GM21529 (cell line): ENCODE results near the gene BICD2.

ENCODE experiments used
- ATAC-seq: cut with Tn5 transposase; IDR thresholded peaks from one replicate; pipeline ENCODE4 v1.9.1; 2021; ENCODE audit not compliant: unreplicated experiment

BICD2 gene

DNA sequence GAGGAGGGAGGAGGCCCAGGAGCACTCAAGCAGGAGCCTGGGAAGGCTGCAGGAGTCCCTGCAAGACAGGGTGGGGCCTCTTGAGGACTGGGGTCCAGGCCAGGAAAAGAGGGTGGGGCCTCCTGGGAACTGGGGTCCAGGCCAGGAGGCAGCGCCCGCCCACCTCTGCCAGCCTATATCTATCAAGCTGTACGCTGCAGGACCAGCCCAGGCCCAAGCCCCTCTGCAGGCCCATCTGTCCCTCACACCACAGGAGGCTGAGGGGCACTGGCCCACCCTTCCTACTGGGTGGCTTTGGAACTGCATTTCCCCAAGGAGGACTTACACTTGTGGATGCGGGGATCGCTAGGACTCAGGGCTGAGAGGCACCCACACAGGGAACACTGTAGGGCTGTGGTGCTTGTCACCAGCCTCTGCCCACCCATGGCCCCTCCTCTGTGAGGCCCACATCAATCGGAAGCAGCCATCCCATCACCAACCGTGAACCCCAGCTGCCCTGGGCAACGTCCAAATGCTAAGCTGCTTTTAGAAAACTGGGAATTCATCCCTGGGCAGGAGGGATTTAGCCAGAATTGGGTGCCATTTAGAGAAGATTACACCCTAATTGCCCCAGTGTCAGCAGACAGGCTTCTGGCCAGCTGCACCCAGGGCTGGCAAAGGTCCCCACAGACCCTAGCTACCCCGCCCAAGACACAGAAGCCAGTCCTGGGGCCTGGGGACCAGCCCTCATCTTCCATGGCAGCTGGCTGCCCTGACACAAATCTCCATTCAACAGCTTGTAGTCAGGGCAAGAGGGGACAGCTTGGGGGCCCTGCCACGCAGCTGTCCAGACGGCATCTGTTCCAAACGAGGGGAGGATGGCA lies 15.3 kb downstream of the BICD2 start:
- no peak for ATAC-seq

DNA sequence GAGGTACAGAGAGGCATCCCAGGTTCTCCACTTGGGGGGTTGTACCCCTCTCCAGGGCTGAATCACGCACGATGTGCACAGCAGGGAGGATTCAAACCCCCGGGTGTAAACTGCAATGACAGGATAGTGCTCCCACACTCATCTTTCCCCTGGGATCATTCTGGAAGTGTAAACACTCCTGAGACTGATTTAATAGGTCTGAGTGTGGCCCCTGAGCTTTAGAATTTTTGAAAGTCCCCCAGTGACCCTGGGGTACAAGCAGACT lies 16.5 kb downstream of the BICD2 start:
- no peak for ATAC-seq

DNA sequence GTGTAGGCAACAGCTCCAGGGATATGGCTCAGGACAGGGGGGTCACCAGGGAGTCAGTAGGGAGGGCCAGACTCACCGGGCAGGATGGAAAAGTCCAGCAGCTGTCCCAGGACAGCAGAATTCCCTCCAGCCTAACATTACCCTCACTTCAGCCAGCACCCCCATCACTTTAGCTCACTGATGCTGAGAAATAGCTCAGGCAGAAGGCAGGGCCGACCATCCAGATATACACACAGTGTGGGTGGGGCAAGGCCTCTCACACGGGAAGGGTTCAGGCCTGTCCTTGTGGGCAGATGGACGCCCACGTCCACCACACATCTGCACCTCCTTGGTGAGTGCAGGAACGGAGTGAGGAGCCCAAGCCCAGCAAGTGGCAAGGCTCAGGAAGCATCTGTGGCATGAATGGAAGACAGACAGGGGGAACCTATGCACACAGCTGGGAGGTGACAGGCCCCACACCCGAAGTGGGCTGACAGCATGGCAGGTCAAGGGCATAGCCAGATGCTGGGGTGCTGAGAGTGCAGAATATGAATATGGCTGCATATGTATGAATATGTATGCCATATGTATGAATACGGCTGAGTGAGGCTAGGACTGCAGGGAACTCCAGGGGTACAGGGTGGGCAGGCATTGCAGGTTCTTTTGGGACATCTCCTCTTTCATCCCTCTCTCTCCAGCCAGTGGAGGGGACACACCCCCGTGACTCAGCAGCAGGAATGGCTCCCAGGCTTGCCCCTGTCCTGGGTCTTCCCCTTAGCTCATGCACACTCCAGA lies 17.0 kb downstream of the BICD2 start:
- ATAC-seq = no peak

DNA sequence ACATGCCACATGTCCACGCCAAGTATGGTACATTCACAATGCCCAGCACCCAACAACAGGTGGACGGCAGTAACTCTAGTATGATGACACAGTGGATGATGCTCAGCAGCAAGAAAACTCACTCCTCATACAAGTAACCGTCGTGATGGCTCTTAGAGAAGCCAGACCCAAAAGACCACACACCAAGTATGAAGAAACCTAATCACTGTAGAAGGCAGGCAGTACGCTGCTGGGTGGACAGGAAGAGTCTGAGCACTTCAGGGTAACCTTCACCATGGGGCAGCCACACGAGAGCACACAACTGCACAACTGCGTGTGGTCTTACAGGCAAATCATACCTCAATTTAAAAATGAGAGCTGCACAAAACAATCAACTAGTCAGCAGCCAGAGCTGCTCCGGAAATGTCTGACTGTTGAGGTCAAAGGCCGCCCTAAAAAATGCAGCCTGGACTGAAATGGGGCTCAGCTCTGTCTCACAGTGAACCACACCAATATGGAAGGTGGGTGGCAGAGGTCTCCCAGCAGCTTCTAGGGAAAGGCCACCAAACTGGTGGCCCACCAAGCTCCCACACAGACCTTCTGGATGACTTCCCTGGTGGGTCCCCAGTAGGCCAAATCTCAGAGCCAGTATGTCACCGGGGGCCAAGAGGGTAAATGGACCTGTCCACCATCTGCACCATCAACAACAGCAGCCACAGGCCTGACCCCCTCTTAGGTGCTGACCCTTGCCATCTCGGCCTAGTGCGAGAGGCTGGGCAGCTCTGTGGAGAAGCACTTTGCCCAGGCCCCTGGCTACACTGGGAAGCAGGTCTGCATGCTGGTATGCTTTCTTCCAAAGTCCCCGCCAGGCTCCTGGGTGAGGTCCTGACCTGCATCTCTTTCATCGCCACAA lies 17.8 kb downstream of the BICD2 start:
- ATAC-seq = no peak

DNA sequence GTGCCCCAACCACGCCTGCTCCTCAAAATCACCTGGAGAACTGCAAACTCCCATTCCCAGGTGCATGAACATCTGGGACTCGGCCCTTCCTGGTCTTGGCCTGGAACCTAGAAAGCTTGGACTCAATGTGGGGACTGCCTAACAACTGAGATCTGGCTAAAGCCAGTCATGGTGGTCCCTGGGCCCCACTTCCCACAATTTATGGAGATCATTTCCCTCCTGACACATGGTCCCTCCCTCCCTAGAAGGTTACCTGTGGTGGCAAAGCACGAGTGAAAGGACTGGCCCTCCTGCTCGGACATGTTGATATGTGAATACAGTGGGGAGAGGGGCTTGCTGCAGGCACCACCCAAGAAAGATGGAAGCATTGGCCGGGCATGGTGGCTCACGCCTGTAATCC lies 18.8 kb downstream of the BICD2 start:
- ATAC-seq = no peak

DNA sequence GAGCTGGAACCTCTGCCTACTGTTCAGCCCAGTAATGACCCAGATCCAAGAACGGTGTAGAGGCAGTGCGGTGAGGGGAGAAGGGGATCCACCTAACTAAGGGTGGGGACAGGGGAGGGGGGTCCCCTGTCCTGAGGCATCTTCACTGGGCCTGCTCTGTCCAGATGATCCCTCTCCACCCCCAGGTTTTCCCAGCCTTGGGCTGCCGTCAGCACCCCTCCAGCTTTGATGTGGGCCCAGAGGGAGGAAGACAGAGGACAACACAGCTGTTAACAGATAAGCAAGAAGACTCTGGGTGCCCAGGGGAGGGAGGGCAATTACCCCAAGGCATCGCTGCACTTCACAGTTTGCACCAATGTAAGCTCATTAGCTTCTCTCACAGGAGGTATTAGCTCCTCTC lies 19.3 kb downstream of the BICD2 start:
- no peak for ATAC-seq

DNA sequence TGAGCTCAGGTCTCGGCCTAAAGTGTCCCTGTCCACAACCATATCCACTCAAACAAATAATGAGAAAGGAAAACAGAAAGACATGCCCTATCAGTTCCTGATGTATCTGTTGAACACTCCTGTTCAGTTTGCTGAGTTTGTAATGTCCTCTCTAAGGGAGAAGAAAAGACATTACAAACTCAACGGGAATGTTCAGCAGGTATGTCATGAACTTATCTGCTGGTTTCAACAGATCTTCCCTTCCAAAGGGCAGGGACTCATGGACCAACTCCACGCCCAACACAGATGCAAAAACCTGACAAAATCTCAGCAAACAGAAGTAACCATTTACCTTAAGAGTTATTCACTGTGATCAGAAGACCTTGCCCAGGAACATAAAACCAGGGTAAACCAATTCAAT lies 23.7 kb downstream of the BICD2 start:
- no peak for ATAC-seq

DNA sequence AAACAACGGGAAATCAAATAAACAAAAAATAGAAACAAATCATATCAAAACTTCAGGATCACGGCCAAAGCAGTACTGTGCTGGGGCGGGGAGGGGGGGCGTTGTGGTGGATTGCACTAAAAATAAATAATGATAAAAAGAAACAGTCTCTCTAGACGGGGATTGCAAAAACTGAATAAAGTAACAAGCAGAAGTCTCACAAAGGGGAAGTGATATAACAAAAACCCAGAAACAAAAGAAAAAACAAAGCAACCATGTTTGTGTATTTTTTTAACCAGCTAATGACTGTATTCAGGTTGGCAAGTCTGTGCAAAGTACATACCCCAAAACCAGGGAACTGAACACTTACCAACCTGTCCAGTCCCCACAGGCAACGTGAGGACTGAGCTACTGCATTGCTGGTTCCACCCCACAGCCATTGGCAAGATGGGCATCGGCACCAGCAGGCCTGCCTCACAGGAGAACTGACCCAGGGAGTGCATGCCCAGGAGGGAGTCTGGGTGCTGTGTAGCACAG lies 24.1 kb downstream of the BICD2 start:
- no peak for ATAC-seq

DNA sequence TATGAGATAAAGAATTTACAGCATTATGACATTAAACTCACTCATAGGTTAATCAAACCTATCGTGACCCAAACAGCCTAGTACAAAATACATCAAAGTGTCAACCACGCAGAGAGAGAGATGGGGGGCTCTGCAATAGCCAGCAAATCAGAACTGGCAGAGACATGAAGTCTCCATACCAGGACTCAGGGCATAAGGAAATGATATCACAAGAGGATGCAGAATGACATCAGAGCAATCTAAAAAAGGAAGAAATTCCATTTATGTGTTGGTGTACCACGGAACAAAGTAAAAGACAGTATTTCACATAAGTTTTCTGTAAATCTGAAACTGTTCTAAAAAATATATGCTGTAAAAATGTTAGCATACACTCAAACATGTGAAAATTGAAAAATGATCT lies 24.6 kb downstream of the BICD2 start:
- no peak for ATAC-seq

DNA sequence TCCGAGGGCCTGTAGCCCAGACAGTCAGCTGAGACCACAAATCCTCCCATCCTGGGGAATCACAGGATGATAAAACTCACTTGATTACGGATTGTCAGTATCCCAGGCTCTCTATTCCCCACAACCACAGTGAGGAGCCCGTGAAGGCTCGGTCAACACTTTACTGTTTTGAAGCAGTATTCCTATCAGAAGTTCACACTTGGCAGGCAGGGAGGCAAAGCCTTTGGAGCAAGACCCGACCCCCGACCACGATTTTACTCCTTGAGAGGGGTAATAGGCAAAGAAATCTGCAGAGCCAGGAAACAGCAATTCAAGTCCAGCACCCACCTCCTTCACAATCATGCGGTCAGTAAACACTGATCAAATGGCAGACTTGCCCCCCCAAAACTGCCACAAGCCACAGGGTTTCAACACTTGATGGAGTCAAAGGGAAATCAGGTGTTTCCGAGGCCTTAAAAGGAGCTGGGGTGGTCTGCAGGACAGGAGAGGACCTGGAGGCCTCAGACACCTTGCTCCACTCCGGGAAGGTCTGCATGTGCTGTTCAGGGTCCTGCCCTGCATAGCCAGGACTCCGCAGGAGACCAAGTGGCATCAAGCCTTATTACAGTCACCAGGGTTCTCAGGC lies 25.2 kb downstream of the BICD2 start:
- ATAC-seq = no peak

DNA sequence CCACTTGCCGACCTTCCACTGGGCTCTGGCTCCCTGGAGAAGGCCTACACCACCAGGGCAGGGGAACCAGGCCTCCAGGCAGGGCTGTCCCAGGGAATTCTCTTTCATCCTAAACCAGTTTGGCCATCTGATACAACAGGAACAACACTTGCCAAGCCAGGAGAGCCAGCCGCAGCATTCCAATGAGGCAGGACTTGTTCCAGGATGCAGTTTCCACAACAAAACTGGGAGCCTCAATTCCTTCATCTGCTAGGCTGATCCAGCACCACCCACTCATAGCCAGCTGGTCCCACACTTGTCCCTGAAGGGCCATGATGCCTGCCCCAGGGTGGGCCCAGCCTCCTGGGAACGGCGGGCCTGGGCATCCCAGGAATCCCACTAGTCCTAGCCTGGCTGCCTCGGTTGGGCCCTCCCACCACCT lies 26.0 kb downstream of the BICD2 start:
- ATAC-seq = no peak

DNA sequence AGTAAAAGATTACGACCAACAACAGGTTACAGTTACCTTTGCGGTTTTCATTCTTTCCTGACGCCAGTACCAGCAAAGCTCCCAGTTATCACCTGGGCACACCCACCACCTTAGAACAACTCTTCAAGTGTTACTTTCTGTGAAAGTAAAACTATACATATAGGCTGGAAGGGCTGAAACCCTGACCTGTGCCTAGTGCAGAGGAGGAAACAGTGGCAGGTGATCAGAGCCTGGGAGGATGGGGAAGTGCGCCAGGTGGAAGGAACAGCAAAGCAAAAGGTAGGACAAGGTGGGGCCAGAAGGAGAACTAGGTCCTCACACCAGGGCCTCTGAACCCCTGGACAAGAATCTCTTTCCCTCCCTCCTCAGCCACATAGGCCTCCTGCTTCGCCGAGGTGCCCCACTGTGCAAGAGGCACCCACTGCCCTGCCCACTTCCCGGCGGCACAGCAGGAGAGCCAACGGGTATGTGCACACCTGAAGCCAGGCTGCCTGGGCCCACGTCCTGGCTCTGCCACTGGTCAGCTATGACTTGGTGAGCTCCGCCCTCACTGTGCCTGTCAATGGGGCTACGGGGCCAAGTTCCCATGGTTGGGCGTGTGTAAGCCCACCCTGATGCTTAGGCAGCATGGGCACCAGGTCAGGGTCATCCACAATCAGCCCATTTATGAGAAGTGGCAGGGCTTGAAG lies 26.9 kb downstream of the BICD2 start:
- ATAC-seq = no peak

DNA sequence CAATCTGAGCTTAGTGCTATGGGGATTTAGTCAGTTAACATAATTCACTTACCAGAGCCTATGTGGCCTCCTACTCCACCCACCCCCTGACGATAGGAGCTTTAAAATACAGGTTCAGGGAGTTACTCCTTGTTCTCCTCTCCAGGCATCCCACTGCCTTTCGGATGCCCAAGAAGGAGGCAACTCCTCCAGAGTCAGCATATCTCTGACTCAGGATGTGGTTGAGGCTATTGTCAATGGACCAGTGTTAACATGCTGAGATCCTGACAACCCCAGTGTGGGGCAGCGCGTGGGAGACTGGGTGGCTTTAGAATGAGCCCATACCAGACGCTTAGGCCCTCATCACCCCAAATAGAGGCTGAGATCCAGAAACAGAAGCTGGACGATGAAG lies 27.4 kb downstream of the BICD2 start:
- no peak for ATAC-seq

DNA sequence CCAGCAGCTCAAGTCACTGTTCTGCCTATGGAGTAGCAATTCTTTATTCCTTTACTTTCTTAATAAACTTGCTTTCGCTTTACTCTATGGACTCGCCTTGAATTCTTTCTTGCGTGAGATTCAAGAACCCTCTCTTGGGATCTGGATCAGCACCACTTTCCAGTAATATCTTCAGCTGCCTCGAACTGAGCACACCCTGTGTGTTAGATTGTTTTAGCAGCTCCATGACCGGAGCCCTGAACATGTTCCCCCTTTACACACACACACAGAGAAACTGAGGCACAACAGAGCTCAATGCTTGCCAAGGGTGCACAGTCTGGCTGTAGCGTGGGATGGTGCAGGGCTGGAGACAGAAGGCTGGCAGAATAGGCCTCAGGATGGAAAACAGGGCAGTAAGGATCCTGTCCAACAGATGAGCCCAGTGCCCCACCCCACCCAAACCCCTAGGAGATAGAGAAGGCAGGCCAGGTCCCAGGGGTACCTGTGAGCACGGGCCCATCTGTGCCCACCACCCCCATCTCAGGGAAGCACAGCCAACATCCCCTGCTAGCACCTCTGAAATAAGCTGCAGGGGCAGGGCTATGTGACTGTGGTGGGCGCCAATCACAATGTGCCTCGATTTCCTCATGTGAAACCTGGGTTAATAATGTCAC lies 27.9 kb downstream of the BICD2 start:
- no peak for ATAC-seq

DNA sequence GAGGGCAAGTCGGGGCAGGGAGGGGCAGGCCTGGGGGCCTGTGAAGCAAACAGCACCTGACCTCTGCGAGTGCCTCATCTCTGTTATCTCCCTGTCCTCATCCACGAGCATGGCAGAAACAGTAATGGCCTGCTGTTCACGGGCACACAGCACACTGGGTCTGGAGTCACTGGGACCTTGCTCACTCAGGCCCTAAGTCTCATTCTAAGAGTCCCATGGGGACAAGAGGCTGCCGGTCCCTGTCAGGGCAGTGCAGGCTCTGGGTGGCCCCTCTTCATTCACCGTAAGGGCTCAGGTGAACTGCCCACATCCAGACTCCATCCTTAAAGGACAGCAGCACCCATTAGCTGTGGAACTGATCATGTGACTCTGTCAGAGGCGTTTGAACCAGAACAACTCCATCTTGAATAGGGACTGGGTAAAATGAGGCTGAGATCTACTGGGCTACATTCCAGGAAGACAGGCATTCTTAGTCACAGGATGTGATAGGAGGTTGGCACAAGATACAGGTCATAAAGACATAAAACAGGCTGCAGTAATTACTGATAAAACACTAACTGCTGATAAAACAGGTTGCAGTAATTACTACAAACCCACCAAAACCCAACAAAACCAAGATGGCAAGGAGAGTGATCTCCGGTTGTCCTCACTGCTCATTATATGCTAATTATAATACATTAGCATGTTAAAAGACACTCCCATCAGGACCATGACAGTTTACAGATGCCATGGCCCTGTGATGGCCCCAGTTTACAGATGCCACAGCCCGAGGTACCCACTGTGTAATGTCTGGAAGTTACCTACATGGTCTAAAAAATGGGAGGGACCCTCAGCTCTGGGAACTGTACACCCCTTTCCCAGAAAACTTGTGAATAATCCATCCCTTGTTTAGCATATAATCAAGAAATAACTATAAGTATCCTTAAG lies 28.7 kb downstream of the BICD2 start:
- no peak for ATAC-seq

DNA sequence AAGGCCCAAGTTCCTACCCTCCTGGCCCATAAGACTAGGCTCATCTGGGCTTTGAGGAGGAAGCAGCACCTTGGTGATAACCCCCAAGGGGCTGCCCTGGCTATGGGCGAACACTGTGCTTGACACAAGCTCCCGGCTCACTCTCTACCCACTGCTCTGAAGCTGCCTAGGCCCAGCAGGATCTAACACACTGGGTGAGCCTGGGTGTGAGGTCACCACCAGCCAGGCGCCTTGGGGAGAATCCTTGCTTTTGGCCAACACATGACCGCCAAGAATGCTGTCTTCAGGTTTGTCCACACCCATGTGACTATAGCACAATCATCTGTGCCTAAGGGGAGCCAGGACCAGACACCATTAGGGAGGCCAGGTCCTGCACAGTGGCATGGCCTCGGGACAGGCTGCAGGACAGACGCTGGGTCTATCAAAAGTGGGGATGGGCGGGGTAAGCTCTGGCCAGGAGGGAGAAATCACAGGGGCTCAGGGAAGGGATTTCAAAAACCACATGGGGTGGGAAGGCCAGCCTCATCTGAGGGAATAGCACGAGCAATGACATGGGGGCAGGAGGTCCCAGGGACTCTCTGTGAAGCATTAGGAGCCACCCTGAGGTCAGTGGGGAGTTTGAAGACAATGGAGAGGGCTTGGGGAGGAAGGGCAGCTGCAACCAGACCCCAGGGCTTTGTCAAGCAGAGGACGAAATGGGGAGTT lies 29.6 kb downstream of the BICD2 start:
- ATAC-seq = no peak

DNA sequence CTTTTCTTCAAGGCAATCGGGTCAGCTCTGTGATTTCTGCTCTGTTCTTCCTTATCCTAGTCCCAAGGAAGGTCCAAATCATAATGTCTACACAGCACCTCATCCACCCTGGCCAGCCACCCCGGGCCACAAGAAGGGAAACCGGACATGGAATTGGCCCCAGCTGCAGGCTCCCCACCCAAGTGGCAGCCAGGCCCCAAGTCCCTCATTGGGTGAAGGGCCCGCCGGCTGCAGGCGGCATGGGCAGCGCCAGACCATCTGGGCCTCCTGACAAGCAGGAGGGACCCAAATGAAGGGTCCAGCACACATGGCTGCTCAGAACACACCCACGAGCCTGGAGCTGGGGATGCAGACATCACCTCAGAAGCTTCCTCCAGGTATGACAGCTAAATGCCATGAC lies 33.7 kb downstream of the BICD2 start:
- no peak for ATAC-seq

DNA sequence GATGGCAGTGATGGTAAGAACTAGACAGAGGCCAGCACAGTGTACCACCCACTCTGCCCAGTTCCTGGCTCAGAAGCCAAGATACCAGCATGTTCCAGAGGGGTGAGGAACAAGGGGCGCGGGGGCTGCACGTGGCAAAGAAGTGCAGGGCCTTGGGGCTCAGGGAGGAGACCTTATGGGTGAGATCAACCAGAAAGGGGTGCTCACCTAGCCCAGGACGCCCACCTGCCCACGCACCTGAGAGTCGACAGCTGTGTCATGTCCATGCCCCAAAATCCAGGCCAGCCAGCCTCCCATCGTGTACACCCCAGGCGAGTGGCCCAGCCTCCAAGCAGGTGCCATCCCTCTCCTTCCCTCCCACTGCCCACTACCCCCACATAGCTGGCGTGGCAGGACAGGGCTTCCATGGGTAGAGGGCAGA lies 34.9 kb downstream of the BICD2 start:
- ATAC-seq = no peak
